Fibroblast of lung (primary cell): ENCODE results near the gene RBP7.

Experiments used
- EZH2 ChIP-seq: IDR thresholded peaks from 2 replicates; pipeline ENCODE4 v1.5.1; 2012; ENCODE audit warnings: low read length, control low read depth, mild to moderate bottlenecking; ENCODE audit errors: missing control alignments
- TF ChIP-seq, protein P1 (sequence below), 2 donors: IDR thresholded peaks in 1 of 2; conservative IDR thresholded peaks in 1 of 2; 1 replicate in 1 of 2; 2 replicates in 1 of 2; pipeline ENCODE4 v1.5.1; 2011 to 2012; ENCODE audit warnings: low read length in 2 of 2, control low read depth in 1 of 2, inconsistent platforms in 1 of 2, low read depth in 1 of 2, mild to moderate bottlenecking in 1 of 2

DNA sequence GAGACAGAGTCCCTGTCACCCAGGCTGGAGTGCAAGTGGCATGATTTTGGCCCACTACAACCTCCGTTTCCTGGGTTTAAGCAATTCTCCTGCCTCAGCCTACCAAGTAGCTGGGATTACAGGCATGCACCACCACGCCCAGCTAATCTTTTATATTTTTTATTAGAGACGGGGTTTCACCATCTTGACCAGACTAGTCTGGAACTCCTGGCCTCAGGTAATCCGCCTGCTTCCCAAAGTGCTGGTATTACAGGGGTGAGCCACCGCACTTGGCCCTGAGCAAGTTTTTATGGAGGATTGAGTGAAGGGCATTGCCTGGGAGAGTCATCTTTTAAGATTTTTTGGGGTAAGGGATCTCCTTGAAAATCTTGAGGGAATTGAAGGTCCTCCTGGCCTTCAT, 64.2 kb downstream of the RBP7 start:
- TF ChIP-seq, protein P1, sequence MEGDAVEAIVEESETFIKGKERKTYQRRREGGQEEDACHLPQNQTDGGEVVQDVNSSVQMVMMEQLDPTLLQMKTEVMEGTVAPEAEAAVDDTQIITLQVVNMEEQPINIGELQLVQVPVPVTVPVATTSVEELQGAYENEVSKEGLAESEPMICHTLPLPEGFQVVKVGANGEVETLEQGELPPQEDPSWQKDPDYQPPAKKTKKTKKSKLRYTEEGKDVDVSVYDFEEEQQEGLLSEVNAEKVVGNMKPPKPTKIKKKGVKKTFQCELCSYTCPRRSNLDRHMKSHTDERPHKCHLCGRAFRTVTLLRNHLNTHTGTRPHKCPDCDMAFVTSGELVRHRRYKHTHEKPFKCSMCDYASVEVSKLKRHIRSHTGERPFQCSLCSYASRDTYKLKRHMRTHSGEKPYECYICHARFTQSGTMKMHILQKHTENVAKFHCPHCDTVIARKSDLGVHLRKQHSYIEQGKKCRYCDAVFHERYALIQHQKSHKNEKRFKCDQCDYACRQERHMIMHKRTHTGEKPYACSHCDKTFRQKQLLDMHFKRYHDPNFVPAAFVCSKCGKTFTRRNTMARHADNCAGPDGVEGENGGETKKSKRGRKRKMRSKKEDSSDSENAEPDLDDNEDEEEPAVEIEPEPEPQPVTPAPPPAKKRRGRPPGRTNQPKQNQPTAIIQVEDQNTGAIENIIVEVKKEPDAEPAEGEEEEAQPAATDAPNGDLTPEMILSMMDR (conservative IDR thresholded peaks at IDR 0.05 in 1 of 2, IDR thresholded peaks at IDR 0.05 in 1 of 2; ENCODE audit: low read depth in 1 of 2, low read length in 2 of 2), result no peak
- TF ChIP-seq EZH2, result no peak
